GM20431 (cell line): ENCODE results near the gene FXYD3.
"Not testable (repeated sequence)": the region's sequence is repeated elsewhere in the genome, so short reads cannot be mapped to it uniquely, and the experiment has no call there.

Experiments used
- in situ Hi-C: fragments of 300-500 bp; cut with MseI, MboI; formaldehyde crosslinking; loops from one replicate; pipeline ENCODE4 v1.15.0; 2020; ENCODE audit warnings: low sequenced_read_pairs; ENCODE audit not compliant: unreplicated experiment

Gene FXYD3

DNA sequence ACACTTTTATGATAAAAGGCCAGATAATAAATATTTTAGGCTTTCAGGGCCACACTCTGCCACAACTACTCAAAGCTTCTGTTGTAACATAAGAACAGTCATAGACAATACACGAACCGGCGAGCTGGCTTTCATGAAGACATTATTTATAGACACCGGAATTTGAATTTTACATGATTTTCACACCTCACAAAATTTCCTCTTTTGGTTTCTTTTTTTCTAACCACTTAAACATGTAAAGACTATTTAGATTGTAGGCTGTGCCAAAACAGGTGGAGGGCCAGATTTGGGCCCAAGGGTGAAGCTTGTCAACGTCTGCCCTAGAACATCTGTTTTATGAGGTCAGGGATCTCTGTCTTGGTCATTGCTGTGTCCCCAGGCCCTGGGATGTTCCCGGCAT is 29.7 kb upstream of the FXYD3 start:
- in situ Hi-C loops = no loop called here

DNA sequence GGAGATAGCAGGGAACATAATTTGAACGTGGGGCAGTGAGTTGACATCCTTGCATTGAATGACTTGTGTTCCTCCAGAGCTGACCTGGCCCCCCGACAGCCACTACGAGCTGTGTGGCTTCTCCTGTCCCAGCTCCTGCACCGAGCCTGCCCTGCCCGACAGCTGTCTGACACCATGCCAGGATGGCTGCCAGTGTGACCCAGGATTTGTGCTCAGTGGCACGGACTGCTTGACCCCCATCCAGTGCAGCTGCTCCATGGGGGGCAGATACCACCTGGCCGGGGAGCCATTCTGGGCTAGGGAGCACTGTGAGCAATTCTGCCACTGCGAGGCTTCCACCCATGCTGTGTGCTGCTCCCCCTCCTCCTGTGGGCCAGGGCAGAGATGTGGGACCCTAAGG is 29.2 kb upstream of the FXYD3 start:
- in situ Hi-C loops = no loop called here

DNA sequence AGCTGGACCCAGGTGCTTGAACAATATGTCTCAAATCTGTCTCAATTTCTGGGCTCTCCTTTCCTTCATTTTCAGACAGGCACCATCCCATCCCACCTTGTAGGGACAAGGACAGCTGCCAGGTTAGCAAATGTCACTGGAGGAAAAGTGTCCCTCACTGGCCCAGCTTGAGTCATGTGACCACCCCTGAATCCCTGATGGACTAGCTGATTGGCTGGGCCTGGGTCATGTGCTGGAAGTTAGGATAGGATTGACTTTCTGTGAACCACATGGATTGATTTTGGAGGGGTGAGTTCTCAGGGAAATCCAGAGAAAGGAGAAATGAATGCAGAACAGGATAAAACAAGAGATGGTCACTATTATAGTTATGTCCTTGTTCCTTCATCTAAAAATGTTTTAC is 28.2 kb upstream of the FXYD3 start:
- in situ Hi-C loops = no loop called here

DNA sequence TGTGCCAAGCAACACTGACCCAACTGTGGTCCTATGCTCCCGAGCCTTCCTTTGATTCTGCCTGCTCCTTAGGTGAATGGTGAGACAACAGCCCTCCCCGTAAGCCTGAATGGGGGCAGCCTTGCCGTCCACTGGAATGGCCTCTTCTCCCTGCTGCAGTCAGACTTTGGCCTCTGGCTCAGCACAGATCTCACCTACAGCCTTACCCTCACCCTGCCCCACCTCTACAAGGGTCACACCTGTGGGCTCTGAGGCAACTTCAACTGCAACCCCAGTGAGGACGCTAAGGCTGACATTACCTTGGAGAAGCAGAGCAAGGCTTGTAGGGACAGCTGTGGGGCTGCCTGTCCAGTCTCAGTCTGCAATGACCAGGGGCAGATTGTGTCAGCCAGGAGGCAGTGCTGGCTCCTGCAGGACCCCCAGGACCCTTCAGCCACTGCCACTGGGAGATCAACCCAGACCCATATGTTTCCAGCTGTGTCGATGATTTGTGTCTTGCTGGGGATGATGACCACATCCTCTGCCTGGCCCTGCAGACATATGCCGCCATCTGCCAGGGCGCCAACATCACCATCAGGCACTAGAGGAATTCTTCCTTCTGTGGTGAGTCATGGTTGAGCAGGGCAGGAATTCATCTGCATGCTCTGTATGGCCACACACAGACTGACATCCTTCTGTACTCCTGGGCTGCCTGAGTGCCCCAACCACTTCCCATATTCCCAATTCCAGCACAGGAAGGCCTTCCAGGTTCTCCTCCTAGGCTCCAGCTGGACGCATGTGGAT is 27.3 kb upstream of the FXYD3 start:
- in situ Hi-C loops = no loop called here

DNA sequence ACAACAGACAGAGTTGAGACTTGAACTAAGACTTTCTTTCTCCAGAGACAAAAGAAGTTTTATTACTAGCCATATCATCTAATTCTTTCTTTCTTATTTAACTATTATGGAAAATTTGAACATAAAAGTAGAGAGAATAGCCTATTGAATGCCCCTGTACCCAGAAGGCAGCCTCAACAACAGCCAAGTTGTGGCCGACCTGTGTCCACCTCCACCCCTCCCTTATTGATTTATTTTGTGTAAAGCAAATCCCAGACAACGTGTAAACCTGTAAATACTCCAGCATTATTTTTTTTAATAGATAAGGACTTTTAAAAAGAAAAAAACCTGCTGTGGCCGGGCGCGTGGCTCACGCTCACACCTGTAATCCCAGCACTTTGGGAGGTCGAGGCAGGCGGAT is 26.1 kb upstream of the FXYD3 start:
- in situ Hi-C loops = no loop called here

DNA sequence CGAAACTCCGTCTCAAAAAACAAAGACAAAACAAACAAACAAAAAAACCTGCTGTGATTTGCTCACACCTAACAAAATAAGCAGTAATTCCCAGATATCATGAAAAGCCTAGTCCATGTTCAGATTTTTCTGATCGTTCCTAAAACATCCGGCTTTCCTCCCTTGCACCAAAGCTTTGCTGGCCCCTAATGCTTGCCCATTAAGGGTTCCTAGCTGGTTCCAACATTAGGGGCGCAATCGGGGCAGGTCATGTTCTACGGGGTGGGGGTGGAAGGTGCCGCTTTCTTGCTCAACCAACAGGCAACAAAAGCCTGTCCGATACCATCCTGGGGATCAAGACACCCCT is 25.5 kb upstream of the FXYD3 start:
- in situ Hi-C loops = no loop called here

DNA sequence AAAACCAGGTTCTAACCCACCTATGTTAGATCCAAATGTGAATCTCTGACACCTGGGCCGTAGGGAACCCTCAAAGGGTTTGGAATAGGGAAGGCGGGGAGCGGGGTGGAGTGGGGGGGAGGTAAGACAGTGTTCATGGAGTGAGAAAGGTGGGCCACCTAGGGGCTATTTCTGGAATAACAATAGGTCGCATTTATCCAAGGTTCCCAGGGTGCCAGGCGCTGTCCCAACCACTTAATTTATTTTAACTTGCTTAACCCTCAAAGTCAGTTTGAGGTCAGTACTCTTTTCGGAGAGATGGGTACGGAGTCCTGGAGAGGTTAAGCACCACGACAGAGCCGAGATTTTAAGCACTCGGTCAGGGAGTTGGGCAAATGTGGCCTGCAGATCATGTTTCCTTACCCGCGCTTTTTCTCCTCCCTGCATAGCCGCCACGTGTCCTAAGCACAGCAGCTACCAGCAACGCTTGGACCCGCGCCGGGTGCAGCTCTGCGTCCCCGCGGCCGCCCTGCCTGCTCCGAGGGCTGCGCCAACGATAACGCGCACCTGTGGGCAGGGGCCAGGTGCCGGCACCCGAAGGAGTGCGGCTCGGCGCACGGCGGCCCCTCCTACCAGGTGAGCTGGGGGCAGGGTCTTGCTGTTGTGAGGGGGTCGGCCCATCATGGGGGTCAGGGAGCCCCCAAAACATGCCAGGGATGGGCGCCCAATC is 25.0 kb upstream of the FXYD3 start:
- in situ Hi-C loops = no loop called here

DNA sequence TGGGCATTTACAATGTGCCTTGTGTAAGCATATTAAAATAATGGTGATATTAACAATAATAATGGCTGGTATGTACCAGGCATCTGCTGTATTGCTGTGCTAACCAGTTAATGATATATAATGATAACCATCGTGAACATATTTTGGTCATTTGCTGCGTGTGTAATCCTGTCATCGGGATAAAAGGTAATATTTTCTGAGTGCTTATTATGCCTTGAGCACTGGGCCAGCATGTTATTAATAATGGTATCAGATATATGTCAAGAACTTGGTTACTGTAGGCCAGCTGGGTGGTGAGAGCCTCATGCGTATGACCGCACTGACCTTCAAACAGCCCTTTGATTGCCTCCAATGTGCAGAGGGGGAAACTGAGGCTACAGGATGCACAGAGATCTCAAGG is 22.2 kb upstream of the FXYD3 start:
- in situ Hi-C loops = no loop called here

DNA sequence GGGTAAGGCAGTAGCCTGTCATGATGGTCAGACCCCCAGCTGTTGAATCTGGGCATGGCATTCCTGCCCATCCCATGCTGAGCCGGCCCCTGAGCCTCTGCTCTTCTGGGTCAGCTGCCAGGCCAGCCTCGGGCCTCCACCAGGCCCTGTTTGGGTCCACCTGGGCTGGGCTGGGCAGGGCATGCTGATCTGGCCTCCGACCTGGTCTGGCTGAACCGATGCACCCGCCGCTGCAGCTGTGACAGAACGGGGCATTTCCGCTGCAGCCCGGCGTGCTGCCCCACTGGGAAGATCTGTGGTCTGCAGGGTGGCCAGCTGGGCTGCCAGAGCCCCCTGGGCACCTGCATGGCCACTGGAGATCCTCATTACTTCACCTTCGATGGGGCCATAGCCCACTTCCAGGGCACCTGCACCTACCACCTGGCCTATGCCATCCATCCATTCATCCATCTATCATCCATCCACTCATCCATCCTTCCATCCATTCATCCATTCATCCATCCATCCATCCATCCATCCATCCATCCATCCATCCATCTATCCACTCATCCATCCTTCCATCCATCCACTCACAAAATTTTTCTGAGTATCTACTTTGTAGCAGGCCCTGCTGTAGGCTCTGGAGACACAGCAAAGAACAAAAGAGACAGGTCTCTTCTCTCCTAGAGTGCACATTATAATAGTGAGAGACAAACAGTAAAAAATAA is 21.5 kb upstream of the FXYD3 start:
- in situ Hi-C loops = no loop called here

DNA sequence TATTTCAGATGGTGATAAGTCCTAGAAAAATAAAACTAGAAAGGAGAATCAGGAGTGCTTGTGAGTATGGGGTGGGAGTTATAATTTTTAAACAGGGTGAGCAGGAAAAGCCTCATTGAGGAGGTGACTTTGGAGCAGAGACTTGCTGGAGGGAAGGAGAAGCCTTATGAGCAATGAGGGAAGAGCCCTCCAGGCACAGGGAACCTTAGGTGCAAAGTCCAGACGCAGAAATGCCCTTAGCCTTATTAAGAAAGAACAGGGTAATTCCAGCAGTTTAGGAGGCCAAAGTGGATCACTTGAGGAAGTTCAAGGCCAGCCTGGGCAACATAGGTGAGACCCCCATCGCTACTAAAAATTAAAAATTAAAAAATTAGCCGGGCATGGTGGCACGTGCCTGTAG is 21.0 kb upstream of the FXYD3 start:
- in situ Hi-C loops = no loop called here

DNA sequence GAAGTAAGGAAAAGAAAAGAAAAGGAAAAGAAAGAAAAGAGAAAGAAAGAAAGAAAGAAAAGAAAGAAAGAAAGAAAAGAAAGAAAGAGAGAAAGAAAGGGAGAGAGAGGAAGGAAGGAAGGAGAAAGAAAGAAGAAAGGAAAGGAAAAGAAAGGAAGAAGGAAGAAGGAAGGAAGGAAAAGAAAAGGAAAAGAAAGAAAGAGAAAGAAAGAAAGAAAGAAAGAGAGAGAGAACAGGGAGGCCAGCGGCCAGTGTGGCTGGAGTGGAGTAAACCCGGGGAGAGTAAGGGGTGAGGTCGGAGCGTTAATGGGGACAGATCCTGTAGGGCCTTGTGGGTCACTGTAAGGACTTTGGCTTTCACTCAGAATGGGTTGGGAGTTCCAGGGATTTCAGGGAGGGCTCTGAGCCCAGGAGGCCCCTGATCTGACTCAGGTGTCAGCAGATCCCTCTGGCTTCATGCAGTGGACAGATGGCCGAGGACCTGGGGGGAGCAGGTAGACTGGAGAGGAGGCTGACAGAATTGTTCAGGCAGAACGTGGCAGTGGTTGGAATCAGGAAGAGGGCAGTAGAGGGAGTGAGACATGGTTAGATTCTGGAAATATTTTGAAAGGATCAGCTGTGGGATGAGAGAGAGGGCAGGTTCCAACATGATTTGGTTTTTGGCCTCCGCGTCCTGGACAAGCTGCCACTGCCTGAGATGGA is 19.8 kb upstream of the FXYD3 start:
- in situ Hi-C loops = no loop called here

DNA sequence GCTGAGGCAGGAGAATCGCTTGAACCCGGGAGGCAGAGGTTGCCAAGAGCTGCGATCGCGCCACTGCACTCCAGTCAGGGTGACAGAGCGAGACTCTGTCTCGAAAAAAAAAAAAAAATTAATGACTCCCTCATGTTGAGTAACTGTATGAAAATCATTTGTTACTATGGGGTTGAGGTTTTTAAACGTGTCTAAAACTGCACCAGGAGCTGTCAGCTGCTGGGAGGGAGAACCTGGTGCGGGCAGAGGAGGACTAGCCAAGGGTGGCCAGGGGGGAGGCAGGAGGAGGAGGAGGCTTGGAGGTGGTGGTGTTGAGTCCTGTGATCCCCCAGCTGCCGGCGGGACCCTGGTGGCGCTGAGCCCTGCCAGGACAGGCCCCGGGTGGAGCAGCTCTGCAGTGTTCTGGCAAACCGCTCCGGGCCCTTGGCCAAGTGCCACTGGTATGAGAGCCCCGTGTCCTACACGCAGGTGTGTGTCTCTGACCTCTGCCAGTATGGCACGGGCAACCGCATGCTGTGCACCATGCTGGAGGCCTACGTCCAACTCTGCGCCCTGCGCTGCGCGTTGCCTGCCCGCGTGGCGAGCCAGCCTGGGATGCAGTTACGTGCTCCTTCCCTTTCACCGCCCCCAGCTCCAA is 17.1 kb upstream of the FXYD3 start:
- in situ Hi-C loops = no loop called here

DNA sequence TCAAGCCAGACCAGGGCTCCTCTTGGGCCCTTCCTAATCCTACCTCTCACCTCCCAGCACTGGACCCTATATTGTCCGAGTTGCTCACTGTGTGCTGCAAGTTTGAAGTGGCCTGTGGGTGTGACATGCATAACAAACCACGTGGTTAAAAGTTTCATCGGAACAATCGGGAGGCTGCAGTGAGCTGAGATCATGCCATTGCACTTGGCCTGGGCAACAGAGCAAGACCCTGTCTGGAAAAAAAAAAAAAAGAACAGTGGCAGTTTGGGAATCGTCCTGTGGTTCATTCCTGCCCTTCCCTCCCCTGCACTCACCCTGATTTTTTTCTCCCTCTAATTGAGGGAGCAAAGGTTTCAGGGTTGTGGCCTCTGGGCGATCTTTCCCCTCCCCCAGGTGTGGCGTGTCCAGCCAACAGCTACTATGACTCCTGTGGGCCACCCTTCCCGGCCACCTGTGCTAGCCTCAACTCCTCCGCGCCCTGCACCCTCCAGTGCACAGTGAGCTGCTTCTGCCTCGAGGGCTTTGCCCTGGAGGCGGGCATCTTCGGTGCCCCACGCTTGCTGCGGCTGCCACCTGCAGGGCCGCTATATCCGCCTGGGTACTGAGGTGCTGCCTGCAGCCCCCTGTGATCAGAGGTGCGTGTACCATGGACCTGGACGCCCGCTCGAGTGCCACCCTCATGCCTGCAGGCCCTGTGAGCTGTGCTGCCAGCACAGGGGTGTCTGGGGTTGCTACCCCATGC is 16.3 kb upstream of the FXYD3 start:
- in situ Hi-C loops = no loop called here

DNA sequence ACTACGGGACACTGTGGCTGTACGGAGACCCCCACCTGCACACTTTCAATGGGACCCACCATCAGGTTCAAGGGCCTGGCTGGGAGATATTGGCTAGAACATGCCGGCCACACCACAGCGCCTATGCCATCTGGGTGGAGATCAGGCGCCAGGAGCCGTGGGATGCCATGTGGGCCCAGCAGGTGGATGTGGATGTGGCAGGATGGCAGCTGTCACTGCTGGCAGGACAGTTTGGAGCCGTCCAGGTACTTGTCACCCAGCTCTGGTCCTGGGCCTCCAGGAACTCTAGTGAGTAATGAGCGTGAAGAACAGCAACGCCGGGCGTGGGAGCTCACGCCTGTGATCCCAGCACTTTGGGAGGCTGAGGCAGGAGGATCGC is 15.7 kb upstream of the FXYD3 start:
- in situ Hi-C loops = no loop called here

DNA sequence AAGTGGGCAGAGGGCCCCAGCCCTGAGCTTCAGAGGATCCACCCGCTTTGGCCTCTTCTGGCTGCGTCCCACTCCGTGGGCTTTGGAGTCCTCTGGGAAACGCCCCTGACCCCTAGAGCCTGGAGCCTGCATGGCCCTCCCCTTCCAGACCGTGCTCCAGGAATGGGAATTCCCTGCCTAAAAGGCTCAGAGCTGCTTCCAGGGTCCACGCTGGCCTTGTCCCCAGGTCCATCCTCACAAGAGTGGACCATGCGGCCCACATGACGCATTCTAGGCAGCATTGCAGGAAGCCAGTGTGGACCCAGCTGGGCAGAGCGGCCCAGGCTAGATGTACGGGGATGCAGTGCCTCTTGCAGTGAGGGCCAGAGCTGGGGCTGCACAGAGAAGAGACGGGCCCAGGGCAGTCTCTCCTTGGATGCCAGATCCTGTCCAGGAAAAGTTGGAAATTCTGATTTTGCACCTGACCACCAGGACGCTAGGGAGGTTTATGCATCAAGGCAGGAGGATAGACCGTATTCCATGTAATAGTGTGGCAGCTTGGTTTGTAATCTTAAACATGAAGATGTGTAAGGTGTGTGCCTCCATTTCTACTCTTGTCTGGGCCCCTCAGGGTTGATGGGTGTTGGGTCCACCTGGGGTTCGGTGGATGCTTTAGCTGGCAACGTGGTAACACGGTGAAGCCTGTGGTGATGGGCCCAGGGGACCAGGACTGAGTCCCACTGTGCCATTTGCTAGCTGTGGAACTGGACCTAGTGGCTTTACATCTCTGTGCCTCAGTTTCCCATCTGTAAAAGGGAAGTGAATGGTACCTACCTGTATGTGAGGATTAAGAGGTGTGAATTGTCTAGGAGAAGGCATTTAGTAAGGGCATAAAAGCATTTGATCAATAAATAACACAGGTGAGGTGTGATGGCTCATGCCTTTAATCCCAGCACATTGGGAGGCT is 14.8 kb upstream of the FXYD3 start:
- in situ Hi-C loops = no loop called here

DNA sequence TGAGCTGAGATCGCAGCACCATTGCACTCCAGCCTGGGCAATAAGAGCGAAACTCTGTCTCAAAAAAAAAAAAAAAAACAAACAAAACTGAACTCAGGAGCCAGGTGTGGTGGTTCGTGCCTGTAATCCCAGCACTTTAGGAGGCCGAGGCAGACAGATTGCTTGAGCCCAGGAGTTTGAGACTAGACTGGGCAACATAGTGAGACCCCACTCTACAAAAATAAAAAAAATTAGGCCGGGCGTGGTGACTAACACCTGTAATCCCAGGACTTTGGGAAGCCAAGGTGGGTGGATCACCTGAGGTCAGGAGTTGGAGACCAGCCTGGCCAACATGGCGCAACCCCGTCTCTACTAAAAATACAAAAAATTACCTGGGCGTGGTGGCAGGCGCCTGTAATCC is 13.7 kb upstream of the FXYD3 start:
- in situ Hi-C loops = not testable (repeated sequence)

DNA sequence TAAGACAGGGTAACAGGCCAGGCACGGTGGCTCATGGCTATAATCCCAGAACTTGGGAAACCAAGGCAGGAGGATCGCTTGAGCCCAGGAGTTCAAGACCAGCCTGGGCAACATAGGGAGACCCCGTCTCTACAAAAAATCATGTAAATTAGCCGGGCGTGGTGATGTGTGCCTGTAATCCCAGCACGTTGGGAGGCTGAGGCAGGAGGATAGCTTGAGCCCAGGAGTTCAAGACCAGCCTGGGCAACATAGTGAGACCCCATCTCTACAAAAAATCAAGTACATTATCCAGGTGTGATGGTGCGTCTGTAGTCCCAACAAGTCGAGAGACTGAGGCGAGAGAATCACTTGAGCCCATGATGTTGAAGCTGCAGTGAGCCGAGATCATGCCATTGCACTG is 12.0 kb upstream of the FXYD3 start:
- in situ Hi-C loops = not testable (repeated sequence)

DNA sequence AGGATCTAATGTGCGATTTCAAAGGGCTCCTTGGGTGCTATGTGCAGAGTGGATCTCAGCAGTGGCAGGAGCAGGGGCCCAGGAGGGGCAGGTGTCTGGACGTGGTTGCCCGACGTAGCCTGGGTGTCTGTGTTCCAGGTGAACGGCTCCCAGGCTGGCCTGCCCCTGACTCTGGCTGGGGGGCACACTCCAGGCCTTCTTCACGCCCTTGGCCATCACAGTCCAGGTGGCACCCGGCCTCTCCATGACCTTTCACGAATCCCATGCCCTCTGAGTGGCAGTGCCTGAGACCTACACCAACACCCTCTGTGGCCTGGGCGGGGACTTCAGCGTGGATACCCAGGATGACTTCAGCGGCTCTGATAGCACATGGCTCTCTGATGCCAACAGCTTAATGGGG is 11.3 kb upstream of the FXYD3 start:
- in situ Hi-C loops = no loop called here

DNA sequence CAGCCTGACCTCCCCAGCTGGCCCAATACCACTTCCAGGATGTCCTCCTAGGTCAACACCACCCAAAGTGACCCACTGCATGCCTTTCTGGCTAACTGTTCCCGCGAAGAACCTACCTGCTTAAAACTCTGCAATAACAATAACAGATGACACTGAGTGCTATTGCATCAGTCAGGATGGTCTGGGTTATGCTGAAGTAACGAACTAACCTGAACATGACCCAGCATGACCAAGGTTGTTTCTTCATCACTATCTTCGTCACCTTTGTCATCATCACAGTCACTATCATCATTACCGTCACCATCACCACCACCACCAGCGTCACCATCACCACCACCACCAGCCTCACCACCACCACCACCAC is 10.6 kb upstream of the FXYD3 start:
- in situ Hi-C loops = no loop called here
